Measurements from ENCODE around the gene CDH4. TPM values are rescaled to one million over a fixed set of nuclear protein-coding genes. Genes with fewer than 3 reads are reported as not detected.
A peak's percentile ranks its signal among the peaks of the same experiment; 100 is the strongest.

Gene CDH4
- total and polyA plus RNA-seq, 5 donors from 2014 or later: 0.07 to 0.69 (median 0.49) TPM; not detected in 1

- no peak overlapping the region for H3K4me3 Mint-ChIP-seq
- DNase-seq (no peak), ATAC-seq (ENCODE audit: low read depth in 2 of 2) (no peak)
- no peaks in the 10 kb centered on the region for H3K27me3 Mint-ChIP-seq
- H3K27ac ChIP-seq (ENCODE audit: insufficient read depth, low read length, poor library complexity, severe bottlenecking): no peak overlapping the region
- H3K36me3 ChIP-seq (ENCODE audit: control insufficient read depth, insufficient read depth, low read length): no peaks in the 10 kb centered on the region
- no peaks in the 10 kb centered on the region for H3K4me1 Mint-ChIP-seq
- H3K27me3 ChIP-seq (ENCODE audit: control insufficient read depth, insufficient read depth, low read length): no peaks in the 10 kb centered on the region
- no peaks in the 10 kb centered on the region for H3K36me3 Mint-ChIP-seq
- H3K4me3 ChIP-seq (ENCODE audit: low read depth, low read length): no peak overlapping the region
- H3K9me3 Mint-ChIP-seq: peaks cover 0 to 4% (median 0%) of the 10 kb centered on the region in 7 donors
- no peaks in the 10 kb centered on the region for H3K4me1 ChIP-seq (ENCODE audit: control insufficient read depth, insufficient read depth, low read length, poor library complexity, severe bottlenecking)
- H3K27ac Mint-ChIP-seq: no peak overlapping the region
- H3K9me3 ChIP-seq (ENCODE audit: control insufficient read depth in 2 of 2, low read length in 2 of 2): no peaks in the 10 kb centered on the region
Observed at GRCh38 chr20:61895016-61895415, 643.0 kb downstream of the CDH4 start.

DNA sequence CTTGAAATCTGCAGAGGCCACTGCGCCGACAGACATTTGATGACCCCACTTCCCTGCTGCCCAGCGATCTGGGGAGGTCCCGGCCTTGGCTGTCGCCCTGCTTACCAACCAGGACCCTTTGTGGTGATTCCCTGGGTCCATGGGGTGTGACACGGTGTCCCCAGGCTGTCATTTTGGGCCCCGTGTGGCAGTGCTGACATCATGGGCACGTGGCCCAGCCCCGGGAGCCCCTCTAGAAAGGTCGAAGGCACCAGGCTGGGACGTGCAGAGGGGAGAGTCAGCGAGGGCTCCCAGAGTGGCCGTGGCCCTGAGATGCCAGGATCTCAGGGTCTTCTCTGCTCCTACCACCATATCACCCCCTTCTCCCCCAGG lies 643.6 kb downstream of the CDH4 start:
- Histone ChIP-seq H3K9me3 (ENCODE audit: control insufficient read depth in 2 of 2, low read length in 2 of 2) (no peaks in the 10 kb centered on the region), H3K4me1 (ENCODE audit: control insufficient read depth, insufficient read depth, low read length, poor library complexity, severe bottlenecking) (no peaks in the 10 kb centered on the region), H3K36me3 (ENCODE audit: control insufficient read depth, insufficient read depth, low read length) (no peaks in the 10 kb centered on the region), H3K4me3 (ENCODE audit: low read depth, low read length) (no peak overlapping the region), H3K27ac (ENCODE audit: insufficient read depth, low read length, poor library complexity, severe bottlenecking) (no peak overlapping the region), H3K27me3 (ENCODE audit: control insufficient read depth, insufficient read depth, low read length) (no peaks in the 10 kb centered on the region)
- Mint-ChIP-seq H3K27me3 (no peaks in the 10 kb centered on the region), H3K4me1 (no peaks in the 10 kb centered on the region), H3K27ac (no peak overlapping the region), H3K36me3 (no peaks in the 10 kb centered on the region), H3K9me3 (peaks cover 0 to 2% (median 0%) of the 10 kb centered on the region in 7 donors), H3K4me3 (no peak overlapping the region)
- ATAC-seq (ENCODE audit: low read depth in 2 of 2) (no peak), DNase-seq (no peak)

DNA sequence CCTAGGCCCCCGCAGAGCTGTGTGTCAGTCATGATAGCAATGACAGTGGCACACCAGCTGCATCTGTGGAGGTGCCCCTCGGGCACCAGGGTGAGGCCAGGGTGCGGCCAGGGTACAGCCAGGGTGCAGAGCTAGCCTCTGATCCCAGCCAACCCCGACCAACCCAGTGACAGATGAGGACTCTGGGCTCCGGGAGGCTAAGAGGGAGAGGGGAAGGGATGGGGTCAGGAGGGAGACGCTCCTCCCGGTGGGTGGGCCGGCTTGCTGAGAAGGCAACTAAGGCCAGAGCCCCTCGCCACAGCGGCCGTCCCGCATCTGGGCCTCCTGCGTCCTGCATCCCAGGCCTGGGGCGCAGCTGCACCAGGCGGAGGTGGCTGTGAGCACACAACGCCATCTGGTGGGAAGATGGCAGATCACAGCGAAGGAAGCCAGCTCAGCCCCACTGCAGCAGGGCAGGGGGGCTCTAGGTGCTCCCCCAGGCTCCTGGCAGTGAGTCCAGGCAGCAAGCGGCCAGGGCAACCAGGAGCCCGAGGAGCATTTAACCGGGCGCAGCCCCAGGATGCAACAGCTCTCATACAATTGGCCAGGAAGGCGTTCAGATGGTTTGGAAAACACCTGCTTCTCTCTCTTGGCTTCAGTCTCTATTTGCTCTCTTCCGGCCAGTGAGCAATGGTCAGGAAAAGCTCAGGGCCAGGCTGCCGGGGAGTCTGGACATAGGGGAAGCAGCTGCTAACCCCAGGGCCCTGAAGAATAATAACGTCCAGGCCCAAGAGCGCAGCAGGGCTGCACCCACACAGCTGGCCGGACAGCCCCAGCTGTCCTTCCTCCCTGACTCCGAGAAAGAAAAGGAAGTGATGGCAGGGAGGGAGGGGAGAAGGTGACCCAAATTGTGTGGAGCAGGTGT lies 644.2 kb downstream of the CDH4 start:
- H3K36me3 ChIP-seq (ENCODE audit: control insufficient read depth, insufficient read depth, low read length): no peaks in the 10 kb centered on the region
- Mint-ChIP-seq H3K9me3 (peaks cover 0 to 2% (median 0%) of the 10 kb centered on the region in 7 donors), H3K27me3 (no peaks in the 10 kb centered on the region), H3K4me1 (no peaks in the 10 kb centered on the region), H3K4me3 (no peak overlapping the region), H3K27ac (no peak overlapping the region), H3K36me3 (no peaks in the 10 kb centered on the region)
- H3K27me3 ChIP-seq (ENCODE audit: control insufficient read depth, insufficient read depth, low read length): no peaks in the 10 kb centered on the region
- H3K4me3 ChIP-seq (ENCODE audit: low read depth, low read length): no peak overlapping the region
- no peak for ATAC-seq (ENCODE audit: low read depth in 2 of 2)
- H3K9me3 ChIP-seq (ENCODE audit: control insufficient read depth in 2 of 2, low read length in 2 of 2): no peaks in the 10 kb centered on the region
- no peak overlapping the region for H3K27ac ChIP-seq (ENCODE audit: insufficient read depth, low read length, poor library complexity, severe bottlenecking)
- H3K4me1 ChIP-seq (ENCODE audit: control insufficient read depth, insufficient read depth, low read length, poor library complexity, severe bottlenecking): no peaks in the 10 kb centered on the region
- DNase-seq: peak in 1 of 3 donors; percentile 9

GRCh38 chr20:61897401-61898295 lies 645.6 kb downstream of the CDH4 start:
- H3K36me3 Mint-ChIP-seq: no peaks in the 10 kb centered on the region
- no peaks in the 10 kb centered on the region for H3K4me1 Mint-ChIP-seq

GRCh38 chr20:61898405-61898804 lies 646.3 kb downstream of the CDH4 start:
- no peaks in the 10 kb centered on the region for H3K4me1 Mint-ChIP-seq
- H3K27ac ChIP-seq (ENCODE audit: insufficient read depth, low read length, poor library complexity, severe bottlenecking): no peak overlapping the region
- ATAC-seq (ENCODE audit: low read depth in 2 of 2): no peak
- H3K4me3 Mint-ChIP-seq: no peak overlapping the region
- DNase-seq: no peak
- no peaks in the 10 kb centered on the region for H3K9me3 ChIP-seq (ENCODE audit: control insufficient read depth in 2 of 2, low read length in 2 of 2)
- no peaks in the 10 kb centered on the region for H3K36me3 Mint-ChIP-seq
- H3K27me3 ChIP-seq (ENCODE audit: control insufficient read depth, insufficient read depth, low read length): no peaks in the 10 kb centered on the region
- no peak overlapping the region for H3K4me3 ChIP-seq (ENCODE audit: low read depth, low read length)
- H3K9me3 Mint-ChIP-seq: peaks cover 0 to 2% (median 0%) of the 10 kb centered on the region in 7 donors
- no peaks in the 10 kb centered on the region for H3K36me3 ChIP-seq (ENCODE audit: control insufficient read depth, insufficient read depth, low read length)
- H3K4me1 ChIP-seq (ENCODE audit: control insufficient read depth, insufficient read depth, low read length, poor library complexity, severe bottlenecking): no peaks in the 10 kb centered on the region
- H3K27me3 Mint-ChIP-seq: peaks cover 5% of the 10 kb centered on the region
- H3K27ac Mint-ChIP-seq: no peak overlapping the region

More at GRCh38 chr20:61897401-61898295, 645.6 kb downstream of the CDH4 start:
- Histone ChIP-seq H3K27me3 (ENCODE audit: control insufficient read depth, insufficient read depth, low read length) (no peaks in the 10 kb centered on the region), H3K4me1 (ENCODE audit: control insufficient read depth, insufficient read depth, low read length, poor library complexity, severe bottlenecking) (no peaks in the 10 kb centered on the region), H3K9me3 (ENCODE audit: control insufficient read depth in 2 of 2, low read length in 2 of 2) (no peaks in the 10 kb centered on the region), H3K36me3 (ENCODE audit: control insufficient read depth, insufficient read depth, low read length) (no peaks in the 10 kb centered on the region), H3K27ac (ENCODE audit: insufficient read depth, low read length, poor library complexity, severe bottlenecking) (no peak overlapping the region), H3K4me3 (ENCODE audit: low read depth, low read length) (no peak overlapping the region)
- H3K27me3 Mint-ChIP-seq: peaks cover 5% of the 10 kb centered on the region
- DNase-seq (no peak), ATAC-seq (ENCODE audit: low read depth in 2 of 2) (peak in 1 of 2 donors; percentile 22)
- peaks cover 0 to 2% (median 0%) of the 10 kb centered on the region in 7 donors for H3K9me3 Mint-ChIP-seq
- H3K4me3 Mint-ChIP-seq: no peak overlapping the region
- H3K27ac Mint-ChIP-seq: no peak overlapping the region

- Mint-ChIP-seq H3K9me3 (peaks cover 0 to 2% (median 0%) of the 10 kb centered on the region in 7 donors), H3K27me3 (peaks cover 5% of the 10 kb centered on the region), H3K27ac (no peak overlapping the region), H3K4me3 (no peak overlapping the region), H3K36me3 (no peaks in the 10 kb centered on the region), H3K4me1 (no peaks in the 10 kb centered on the region)
- Histone ChIP-seq H3K27ac (ENCODE audit: insufficient read depth, low read length, poor library complexity, severe bottlenecking) (no peak overlapping the region), H3K4me1 (ENCODE audit: control insufficient read depth, insufficient read depth, low read length, poor library complexity, severe bottlenecking) (no peaks in the 10 kb centered on the region), H3K27me3 (ENCODE audit: control insufficient read depth, insufficient read depth, low read length) (no peaks in the 10 kb centered on the region), H3K36me3 (ENCODE audit: control insufficient read depth, insufficient read depth, low read length) (no peaks in the 10 kb centered on the region), H3K9me3 (ENCODE audit: control insufficient read depth in 2 of 2, low read length in 2 of 2) (no peaks in the 10 kb centered on the region), H3K4me3 (ENCODE audit: low read depth, low read length) (no peak overlapping the region)
- ATAC-seq (ENCODE audit: low read depth in 2 of 2) (no peak), DNase-seq (no peak)
Observed at GRCh38 chr20:61900011-61900944, 648.2 kb downstream of the CDH4 start.

- Histone ChIP-seq H3K9me3 (ENCODE audit: control insufficient read depth in 2 of 2, low read length in 2 of 2) (no peaks in the 10 kb centered on the region), H3K36me3 (ENCODE audit: control insufficient read depth, insufficient read depth, low read length) (no peaks in the 10 kb centered on the region), H3K27me3 (ENCODE audit: control insufficient read depth, insufficient read depth, low read length) (no peaks in the 10 kb centered on the region), H3K27ac (ENCODE audit: insufficient read depth, low read length, poor library complexity, severe bottlenecking) (no peak overlapping the region), H3K4me1 (ENCODE audit: control insufficient read depth, insufficient read depth, low read length, poor library complexity, severe bottlenecking) (no peaks in the 10 kb centered on the region), H3K4me3 (ENCODE audit: low read depth, low read length) (no peak overlapping the region)
- Mint-ChIP-seq H3K27ac (no peak overlapping the region), H3K27me3 (peaks cover 5% of the 10 kb centered on the region), H3K9me3 (peaks cover 0 to 2% (median 0%) of the 10 kb centered on the region in 7 donors), H3K4me3 (no peak overlapping the region), H3K4me1 (no peaks in the 10 kb centered on the region), H3K36me3 (no peaks in the 10 kb centered on the region)
- ATAC-seq (ENCODE audit: low read depth in 2 of 2): no peak
- no peak for DNase-seq
Observed at GRCh38 chr20:61900945-61901293, 648.9 kb downstream of the CDH4 start.

Measured in CD4-positive, CD25-positive, alpha-beta regulatory T cell (primary cell).